Osteoblast (primary cell): Measurements from ENCODE around the gene NRSN2. TPM values are rescaled to one million over a fixed set of nuclear protein-coding genes. Genes with fewer than 3 reads are reported as not detected.
"Not testable (repeated sequence)": the region's sequence is repeated elsewhere in the genome, so short reads cannot be mapped to it uniquely, and the experiment has no call there.

Experiments used
- DNase-seq: peaks from one replicate; pipeline ENCODE4 v3.0.0; 2011; ENCODE audit warnings: low spot score, mixed read lengths; ENCODE audit not compliant: insufficient read length; ENCODE audit errors: missing footprints
- H2AFZ ChIP-seq: 2 replicates; pipeline ENCODE4 v1.6.0; 2011; ENCODE audit warnings: mild to moderate bottlenecking, low read length
- H3K27ac ChIP-seq: 2 replicates; pipeline ENCODE4 v1.5.1; 2011; ENCODE audit warnings: mild to moderate bottlenecking, low read depth, low read length, moderate library complexity
- H3K27me3 ChIP-seq: 2 replicates; pipeline ENCODE4 v1.6.0; 2012; ENCODE audit warnings: mild to moderate bottlenecking, control low read depth, inconsistent platforms, low read length, moderate library complexity; ENCODE audit not compliant: insufficient read depth
- H3K36me3 ChIP-seq: 2 replicates; pipeline ENCODE4 v1.5.1; 2011; ENCODE audit warnings: mild to moderate bottlenecking, low read length, control low read depth, moderate library complexity; ENCODE audit not compliant: insufficient read depth
- H3K4me1 ChIP-seq: 2 replicates; pipeline ENCODE4 v1.5.1; 2011; ENCODE audit warnings: mild to moderate bottlenecking, low read length, control low read depth, moderate library complexity; ENCODE audit not compliant: insufficient read depth
- H3K4me2 ChIP-seq: 2 replicates; pipeline ENCODE4 v1.6.0; 2011; ENCODE audit warnings: mild to moderate bottlenecking, low read length; ENCODE audit not compliant: insufficient read depth
- H3K4me3 ChIP-seq: fragments of 200-600 bp; sonication (generic); 3 replicates; pipeline ENCODE4 v1.5.1; 2012; ENCODE audit warnings: mild to moderate bottlenecking, low read length, inconsistent platforms; ENCODE audit not compliant: insufficient read depth
- H3K79me2 ChIP-seq: 2 replicates; pipeline ENCODE4 v1.6.0; 2012; ENCODE audit warnings: mild to moderate bottlenecking, low read length, control low read depth, inconsistent platforms; ENCODE audit not compliant: insufficient read depth
- H3K9me3 ChIP-seq: 2 replicates; pipeline ENCODE4 v1.5.1; 2011; ENCODE audit warnings: low read depth, low read length, control low read depth
- H4K20me1 ChIP-seq: 2 replicates; pipeline ENCODE4 v1.6.0; 2012; ENCODE audit warnings: mild to moderate bottlenecking, low read length, control low read depth; ENCODE audit not compliant: insufficient read depth
- total RNA-seq: library from RNA; depleted of rRNA; stranded (reverse); fragments of >200 nt; gene quantifications from 2 replicates; pipeline ENCODE4 v1.2.3, GENCODE V29; 2012
- TF ChIP-seq, protein P1 (sequence below): IDR thresholded peaks from 2 replicates; pipeline ENCODE4 v1.5.1; 2011; ENCODE audit warnings: mild to moderate bottlenecking, low read depth, low read length, moderate library complexity; ENCODE audit errors: extremely low read depth

NRSN2 gene
- total RNA-seq, 1 donor = 49.6 TPM

DNA sequence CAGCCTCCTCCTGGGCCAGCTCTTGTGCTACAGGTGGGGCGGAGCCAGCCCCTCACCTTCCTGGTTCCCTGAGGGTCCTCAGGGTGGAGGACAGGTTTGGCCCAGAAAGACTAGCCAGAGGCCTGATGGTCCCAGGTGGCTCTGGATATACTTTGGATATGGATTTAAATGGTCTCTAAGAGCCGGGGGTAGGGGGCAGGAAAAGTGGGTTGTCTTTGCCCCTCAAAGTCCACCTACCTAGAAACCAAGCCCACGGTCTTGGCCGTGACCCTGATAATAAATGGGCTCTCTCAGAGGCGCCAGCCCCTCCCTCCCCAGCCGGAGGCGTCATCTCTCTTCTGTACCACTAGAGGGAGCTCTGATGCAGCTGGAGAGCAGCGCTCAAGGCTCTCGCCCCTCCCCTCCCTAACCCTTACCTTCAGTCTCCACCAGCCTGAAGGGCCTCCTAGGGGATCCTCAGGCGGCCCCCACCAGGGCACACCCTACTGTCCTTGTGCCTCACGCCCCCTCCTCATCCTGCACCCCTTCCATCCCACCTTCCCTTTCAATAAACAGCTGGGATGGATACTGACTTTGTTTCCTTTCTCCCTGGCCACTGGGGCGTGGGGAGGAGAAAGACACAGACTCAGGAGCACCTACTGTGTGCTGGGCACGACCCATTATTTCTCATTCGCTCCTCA, 7.5 kb downstream of the NRSN2 start:
- TF ChIP-seq, protein P1, sequence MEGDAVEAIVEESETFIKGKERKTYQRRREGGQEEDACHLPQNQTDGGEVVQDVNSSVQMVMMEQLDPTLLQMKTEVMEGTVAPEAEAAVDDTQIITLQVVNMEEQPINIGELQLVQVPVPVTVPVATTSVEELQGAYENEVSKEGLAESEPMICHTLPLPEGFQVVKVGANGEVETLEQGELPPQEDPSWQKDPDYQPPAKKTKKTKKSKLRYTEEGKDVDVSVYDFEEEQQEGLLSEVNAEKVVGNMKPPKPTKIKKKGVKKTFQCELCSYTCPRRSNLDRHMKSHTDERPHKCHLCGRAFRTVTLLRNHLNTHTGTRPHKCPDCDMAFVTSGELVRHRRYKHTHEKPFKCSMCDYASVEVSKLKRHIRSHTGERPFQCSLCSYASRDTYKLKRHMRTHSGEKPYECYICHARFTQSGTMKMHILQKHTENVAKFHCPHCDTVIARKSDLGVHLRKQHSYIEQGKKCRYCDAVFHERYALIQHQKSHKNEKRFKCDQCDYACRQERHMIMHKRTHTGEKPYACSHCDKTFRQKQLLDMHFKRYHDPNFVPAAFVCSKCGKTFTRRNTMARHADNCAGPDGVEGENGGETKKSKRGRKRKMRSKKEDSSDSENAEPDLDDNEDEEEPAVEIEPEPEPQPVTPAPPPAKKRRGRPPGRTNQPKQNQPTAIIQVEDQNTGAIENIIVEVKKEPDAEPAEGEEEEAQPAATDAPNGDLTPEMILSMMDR = peak; percentile 94
- H3K27ac ChIP-seq = no peak overlapping the region
- H3K27me3 ChIP-seq = no peaks in the 10 kb centered on the region
- no peaks in the 10 kb centered on the region for H3K79me2 ChIP-seq
- H3K4me1 ChIP-seq = peaks cover 2% of the 10 kb centered on the region
- no peak overlapping the region for H3K4me2 ChIP-seq
- peaks cover 7% of the 10 kb centered on the region for H4K20me1 ChIP-seq
- H3K36me3 ChIP-seq = peaks cover 21% of the 10 kb centered on the region
- DNase-seq = peak; percentile 97
- H2AFZ ChIP-seq = no peak overlapping the region
- no peak overlapping the region for H3K4me3 ChIP-seq
- H3K9me3 ChIP-seq = no peaks in the 10 kb centered on the region

DNA sequence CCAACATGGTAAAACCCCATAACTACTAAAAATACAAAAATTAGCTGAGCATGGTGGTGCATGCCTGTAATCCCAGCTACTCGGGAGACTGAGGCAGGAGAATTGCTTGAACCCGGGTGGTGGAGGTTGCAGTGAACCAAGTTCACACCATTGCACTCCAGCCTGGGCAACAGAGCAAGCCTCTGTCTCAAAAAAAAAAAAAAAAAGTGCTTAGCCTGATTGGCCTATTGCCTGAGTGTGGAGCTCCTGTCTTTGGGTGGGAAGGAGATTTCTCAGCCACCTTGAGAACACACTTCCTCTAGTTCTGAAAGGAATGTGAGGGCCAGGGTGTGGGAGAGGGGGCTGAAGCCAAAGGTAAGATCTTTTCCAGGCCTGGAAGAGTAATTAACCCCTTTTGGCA, 9.2 kb downstream of the NRSN2 start:
- not testable (repeated sequence) for H3K27me3 ChIP-seq, H2AFZ ChIP-seq, H3K9me3 ChIP-seq, DNase-seq, H4K20me1 ChIP-seq, H3K4me3 ChIP-seq, H3K27ac ChIP-seq, H3K79me2 ChIP-seq, H3K4me2 ChIP-seq
- Histone ChIP-seq H3K36me3 (peaks cover 10% of the 10 kb centered on the region), H3K4me1 (peaks cover 14% of the 10 kb centered on the region)

DNA sequence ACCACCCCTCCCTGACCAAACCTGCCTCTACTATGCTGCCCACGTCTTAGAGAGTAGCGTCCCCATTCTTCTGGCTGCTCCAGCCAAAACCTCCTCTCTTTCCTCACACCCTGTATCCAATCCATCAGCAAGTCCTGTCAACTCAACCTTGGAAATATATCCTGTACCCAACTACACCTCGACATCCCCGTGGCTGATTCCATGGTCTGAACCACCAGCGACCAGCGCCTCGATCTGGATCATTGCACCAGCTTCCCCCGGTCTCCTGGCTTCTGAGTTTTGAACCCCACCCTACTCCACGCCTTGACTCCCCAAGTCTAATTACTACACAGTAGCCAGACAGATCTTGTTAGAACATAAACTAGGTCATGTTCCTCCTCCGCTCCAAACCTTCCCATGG, 9.8 kb downstream of the NRSN2 start:
- Histone ChIP-seq H3K27ac (no peak overlapping the region), H3K4me3 (no peak overlapping the region), H3K36me3 (peaks cover 4% of the 10 kb centered on the region), H3K27me3 (no peaks in the 10 kb centered on the region), H3K4me2 (no peak overlapping the region), H3K79me2 (no peaks in the 10 kb centered on the region), H3K9me3 (no peaks in the 10 kb centered on the region), H3K4me1 (peaks cover 14% of the 10 kb centered on the region), H2AFZ (no peak overlapping the region), H4K20me1 (peaks cover 4% of the 10 kb centered on the region)
- TF ChIP-seq, protein P1 = no peak
- DNase-seq = no peak

DNA sequence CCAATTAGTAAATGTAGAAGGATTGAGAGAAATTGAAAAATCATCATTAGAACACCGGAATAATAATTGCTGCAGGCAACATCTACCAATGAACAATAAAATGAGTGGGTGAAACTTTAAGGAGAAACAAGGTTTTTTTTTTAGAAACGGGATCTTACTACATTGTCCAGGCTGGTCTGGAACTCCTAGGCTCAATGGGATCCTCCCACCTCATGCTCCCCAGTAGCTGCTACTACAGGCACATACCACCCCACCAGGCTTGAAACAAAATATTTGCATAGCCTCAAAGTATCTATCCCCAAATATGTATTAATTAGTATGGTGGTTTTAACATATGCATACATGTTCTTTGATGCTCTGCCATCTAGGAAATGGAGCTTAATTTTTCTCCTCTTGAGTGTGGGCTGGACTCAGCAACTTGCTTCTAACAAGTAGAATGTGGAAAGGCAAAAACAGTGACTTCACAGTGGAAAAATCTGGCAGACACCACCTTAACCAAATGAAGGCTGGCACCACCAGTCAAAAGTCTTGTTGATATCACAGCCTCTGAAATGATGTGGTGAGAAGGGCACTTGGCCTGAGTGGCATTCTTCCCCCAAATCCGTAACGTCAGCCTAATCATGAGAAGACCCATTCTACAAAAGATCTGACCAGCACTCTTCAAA, 12.1 kb downstream of the NRSN2 start:
- H3K27ac ChIP-seq = no peak overlapping the region
- peaks cover 18% of the 10 kb centered on the region for H3K4me1 ChIP-seq
- TF ChIP-seq, protein P1 = no peak
- H2AFZ ChIP-seq = no peak overlapping the region
- no peak for DNase-seq
- no peaks in the 10 kb centered on the region for H3K79me2 ChIP-seq
- H3K9me3 ChIP-seq = no peaks in the 10 kb centered on the region
- no peak overlapping the region for H3K4me2 ChIP-seq
- peaks cover 3% of the 10 kb centered on the region for H4K20me1 ChIP-seq
- no peak overlapping the region for H3K4me3 ChIP-seq
- no peaks in the 10 kb centered on the region for H3K36me3 ChIP-seq
- H3K27me3 ChIP-seq = no peaks in the 10 kb centered on the region
